Hippocampal formation (tissue), 2 donors: Measurements from ENCODE around the gene MUC15.

Experiments
- DNase-seq, 2 donors: peaks; one replicate each; lab custom pipeline; 2025; lab: John Stamatoyannopoulos, UW

Gene MUC15

DNA sequence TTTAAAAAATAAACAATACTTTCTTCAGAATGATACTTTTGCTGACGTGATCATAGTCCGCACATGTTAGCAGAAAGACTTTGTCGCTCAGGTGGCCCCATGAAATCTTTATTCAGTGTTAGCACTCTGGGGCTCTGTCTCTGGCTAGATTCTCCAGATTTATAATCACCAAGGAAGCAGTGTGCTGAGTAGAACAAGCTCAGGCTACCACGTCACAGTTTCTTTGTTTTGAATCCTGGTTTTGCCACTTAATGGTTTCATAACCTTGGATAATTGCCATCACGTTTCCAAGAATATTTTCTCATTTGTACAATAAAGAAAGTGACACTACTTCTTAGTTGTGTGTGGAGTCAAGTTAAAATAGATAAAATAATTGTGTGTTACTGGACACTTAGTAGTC is 3.9 kb upstream of the MUC15 start:
- no peak for DNase-seq

- no peak for DNase-seq
Measured at GRCh38 chr11:26573896-26574295, 1.8 kb upstream of the MUC15 start.

- no peak for DNase-seq
Measured at GRCh38 chr11:26572770-26573402, 823 bp upstream of the MUC15 start.

GRCh38 chr11:26569646-26570045 is 2.4 kb downstream of the MUC15 start:
- DNase-seq: no peak

DNA sequence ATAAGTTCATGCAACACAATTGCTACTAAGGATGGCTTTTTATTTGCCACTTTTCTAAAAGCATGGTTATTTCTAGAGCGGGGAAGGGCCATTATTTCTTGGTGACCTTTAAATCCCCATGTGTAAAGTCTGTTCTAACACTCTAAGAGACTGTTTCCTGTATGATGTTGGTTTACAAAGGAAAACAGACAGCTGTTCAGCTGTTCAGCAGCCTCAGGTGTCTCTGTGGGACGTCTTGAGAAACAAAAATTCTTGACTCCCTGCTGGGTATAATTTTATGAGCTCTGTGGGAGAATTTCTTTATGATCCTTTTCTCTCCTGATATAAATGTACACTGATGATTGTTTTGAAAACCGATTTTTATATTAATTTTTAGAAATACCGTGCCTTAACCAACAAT is 13.9 kb downstream of the MUC15 start:
- DNase-seq: no peak

GRCh38 chr11:26557666-26558065 is 14.4 kb downstream of the MUC15 start:
- DNase-seq: no peak

DNA sequence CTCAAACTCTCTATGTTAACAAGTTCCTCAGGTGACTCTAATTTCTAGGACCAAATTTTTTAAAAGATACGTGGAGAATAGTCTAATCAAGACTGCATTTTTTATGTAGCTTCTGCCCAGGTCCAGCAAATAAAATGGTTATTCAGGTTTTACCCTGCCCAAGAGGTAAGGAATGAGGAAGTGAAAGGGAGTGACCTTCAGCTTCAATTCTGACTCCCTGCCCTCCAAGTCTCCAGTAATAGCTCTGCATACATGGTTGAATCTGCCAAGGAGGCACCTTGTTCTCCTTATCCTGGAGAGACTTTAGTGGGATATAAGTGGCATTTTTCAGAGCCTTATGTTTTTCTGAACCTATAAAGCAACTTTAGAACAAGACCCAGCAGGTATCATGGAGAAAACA is 15.5 kb downstream of the MUC15 start:
- DNase-seq: no peak

GRCh38 chr11:26554455-26554854 is 17.6 kb downstream of the MUC15 start:
- DNase-seq: no peak

DNA sequence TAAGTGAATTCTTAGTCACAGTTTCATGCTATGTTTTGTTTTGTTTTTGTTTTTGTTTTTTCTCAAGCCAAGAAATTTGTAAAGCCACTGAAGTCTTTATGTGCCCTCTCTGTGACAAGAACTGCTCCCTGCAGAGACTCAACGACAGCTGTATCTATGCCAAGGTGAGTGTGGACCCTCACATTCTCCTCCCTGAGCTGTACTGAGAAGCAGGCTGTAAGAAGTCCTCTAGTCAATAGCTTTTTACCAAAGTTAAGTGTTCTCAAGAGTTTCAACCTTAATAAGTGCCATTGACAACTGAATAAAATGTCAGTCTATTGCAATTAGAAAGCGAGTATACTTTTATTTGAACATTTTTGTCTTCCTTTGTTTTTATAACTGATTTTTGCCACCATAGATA is 18.9 kb downstream of the MUC15 start:
- DNase-seq: no peak

DNA sequence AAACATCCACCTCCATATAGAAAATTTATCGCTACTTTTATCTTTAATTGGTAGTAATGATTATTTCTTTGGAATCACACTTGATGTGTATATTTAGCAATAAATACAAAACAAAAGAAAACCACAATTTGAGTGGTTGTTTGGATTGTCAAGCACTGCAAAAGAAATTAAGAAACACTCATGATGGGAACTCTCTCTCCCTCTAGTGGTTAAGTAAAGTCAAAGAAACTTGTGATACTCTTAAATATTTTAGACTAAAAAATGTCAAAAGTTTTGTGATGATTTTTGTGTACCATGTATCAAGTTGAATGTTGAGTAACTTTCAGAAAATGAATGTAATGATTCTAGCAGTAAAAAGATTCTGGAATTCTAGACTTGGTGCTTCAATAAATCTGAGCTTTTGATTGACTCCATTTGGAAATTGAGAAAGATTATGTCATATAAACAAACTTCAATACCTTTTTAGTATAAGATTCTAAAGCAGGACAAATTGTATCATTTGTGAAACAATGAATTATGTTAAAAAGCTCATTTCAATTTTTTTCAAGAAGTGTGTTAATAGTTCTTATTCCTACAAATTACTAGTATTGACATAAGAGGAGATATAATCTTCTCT is 20.8 kb downstream of the MUC15 start:
- no peak for DNase-seq

- DNase-seq: no peak
Measured at GRCh38 chr11:26550022-26550421, 22.0 kb downstream of the MUC15 start.

DNA sequence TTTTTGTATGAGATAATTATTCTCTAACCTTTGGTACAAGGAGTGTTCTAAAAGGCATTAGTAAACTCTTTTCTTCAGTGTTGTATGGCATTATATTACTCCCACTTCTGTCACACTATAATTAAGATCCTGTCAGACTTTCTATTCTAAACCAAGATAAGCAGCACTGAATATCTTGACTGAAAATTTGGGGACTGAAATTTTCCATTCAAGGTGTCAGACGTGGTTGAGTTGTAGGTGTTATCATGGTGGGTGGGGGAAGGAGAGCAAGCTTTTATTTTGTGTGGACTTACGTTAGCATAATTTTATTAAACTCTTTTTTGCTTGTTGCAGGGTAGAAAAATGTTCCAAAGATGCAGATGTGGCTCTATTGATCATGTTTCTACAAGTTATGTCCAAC is 22.9 kb downstream of the MUC15 start:
- no peak for DNase-seq

DNA sequence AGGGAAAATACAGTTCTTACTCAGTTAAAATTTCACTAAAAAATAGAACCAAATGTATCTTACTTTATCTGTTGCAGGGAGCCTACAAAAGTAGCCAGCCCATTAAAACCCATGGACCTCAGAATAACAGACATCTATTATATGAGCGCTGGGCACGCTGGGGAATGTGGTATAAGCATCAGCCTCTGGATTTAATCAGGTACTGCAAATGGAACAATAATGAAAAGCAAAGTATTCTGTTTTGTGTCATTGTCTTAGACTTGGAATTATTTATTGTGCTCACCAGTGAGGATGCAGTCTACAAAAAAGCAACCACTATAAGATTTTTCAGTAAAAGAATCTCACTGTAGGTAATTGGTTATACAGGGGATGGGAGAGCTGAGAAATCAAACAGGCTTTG is 30.2 kb downstream of the MUC15 start:
- no peak for DNase-seq

- DNase-seq: no peak
Measured at GRCh38 chr11:26539517-26539916, 32.5 kb downstream of the MUC15 start.

- DNase-seq: no peak
Measured at GRCh38 chr11:26537341-26537740, 34.7 kb downstream of the MUC15 start.

- no peak for DNase-seq
Measured at GRCh38 chr11:26527685-26528084, 44.4 kb downstream of the MUC15 start.

- no peak for DNase-seq
Measured at GRCh38 chr11:26522912-26523610, 49.0 kb downstream of the MUC15 start.

DNA sequence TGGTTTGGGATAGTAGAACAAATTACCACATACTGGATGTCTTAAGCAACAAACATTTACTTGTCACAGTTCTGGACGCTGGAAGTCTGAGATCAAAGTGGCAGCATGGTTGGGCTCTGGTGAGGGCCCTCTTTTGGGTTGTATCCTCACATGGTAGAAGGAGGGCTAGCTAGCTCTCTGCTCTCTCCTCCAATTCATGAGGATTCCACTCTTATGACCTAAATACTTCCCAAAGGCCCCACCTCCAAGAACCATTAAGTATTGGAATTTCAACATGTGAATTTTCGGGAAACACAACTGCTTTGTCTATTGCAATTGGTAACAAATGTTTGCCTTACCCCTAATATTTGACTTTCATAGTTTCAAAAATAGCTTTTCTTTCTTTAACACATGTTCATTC is 52.6 kb downstream of the MUC15 start:
- DNase-seq: no peak

DNA sequence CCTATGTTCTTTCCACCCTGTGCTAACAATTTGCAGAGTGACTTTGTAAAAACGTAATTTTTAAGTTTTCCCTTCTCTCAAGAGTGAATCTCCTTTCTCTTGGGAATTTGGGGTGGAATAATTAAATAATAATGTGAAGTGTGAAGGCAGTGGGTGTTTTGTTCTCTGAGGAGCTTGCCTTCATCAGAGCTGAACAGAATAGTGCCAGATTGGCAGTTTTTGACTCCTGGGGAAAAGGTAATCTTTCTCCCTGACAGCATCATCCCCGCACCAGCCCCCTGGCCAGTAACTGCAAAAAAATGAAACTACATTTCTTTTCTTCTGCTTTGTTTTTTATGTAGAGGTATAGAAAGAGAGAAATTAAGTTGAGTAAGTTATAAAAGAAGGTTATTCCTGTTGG is 59.9 kb downstream of the MUC15 start:
- DNase-seq: no peak

DNA sequence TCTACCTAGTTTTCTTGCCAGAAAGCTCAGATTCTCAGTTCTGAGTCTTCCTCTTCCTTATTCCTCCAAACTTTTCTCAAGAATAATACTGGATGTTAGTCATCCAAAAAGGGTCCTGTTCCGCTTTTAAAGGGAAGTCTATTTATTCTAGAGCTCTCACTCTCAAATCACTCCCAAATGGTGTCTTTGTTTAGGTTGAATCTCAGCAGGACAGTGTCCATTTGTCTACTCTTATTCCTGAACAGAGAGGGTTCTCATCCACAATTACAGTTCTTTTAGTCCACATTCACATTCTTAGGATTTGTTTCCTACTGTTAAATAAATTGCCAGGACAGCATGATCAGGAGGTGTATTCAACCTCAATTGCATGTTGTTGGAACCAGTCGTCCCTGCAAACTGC is 61.3 kb downstream of the MUC15 start:
- DNase-seq: no peak

DNA sequence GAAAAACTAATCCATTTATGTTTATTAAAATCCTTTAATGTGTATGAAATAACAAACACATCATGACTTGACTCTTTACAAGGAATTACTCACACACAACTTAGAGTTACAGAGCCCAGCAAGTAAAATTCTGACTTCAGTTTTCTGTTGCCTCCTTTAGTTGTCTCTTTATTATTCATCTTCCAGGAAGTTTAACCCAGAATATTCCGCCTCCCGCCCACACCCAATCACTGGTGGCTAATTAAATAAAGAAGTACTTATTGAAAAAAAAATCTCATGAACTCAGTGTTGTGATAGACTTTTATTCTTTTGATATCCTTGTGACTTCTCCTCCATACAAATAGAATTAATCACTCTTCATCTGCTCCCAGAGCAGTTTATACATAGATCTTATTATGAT is 61.9 kb downstream of the MUC15 start:
- DNase-seq: no peak
